HEK293 (cell line): Measurements from ENCODE around the gene MAGEB1.

ENCODE experiments used
- SALL2 ChIP-seq: fragments of 450-650 bp; formaldehyde crosslinking; IDR thresholded peaks from 2 replicates; pipeline ENCODE4 v1.5.0; 2017; ENCODE audit warnings: missing biosample characterization, mild to moderate bottlenecking, missing genetic modification characterization, borderline replicate concordance
- SCRT1 ChIP-seq: fragments of 450-650 bp; formaldehyde crosslinking; IDR thresholded peaks from 2 replicates; pipeline ENCODE4 v1.5.1; 2016; ENCODE audit warnings: missing biosample characterization, missing genetic modification characterization, borderline replicate concordance
- SP2 ChIP-seq: fragments of 450-650 bp; formaldehyde crosslinking; IDR thresholded peaks from 2 replicates; pipeline ENCODE4 v1.5.1; 2016; ENCODE audit warnings: missing biosample characterization, missing genetic modification characterization
- ZBTB21 ChIP-seq: fragments of 450-650 bp; formaldehyde crosslinking; IDR thresholded peaks from 2 replicates; pipeline ENCODE4 v1.5.1; 2017; ENCODE audit warnings: missing biosample characterization, missing genetic modification characterization
- ZBTB8A ChIP-seq: fragments of 450-650 bp; formaldehyde crosslinking; IDR thresholded peaks from 2 replicates; pipeline ENCODE4 v1.5.1; 2016; ENCODE audit warnings: missing biosample characterization, missing genetic modification characterization
- ZNF146 ChIP-seq: fragments of 450-650 bp; formaldehyde crosslinking; IDR thresholded peaks from 2 replicates; pipeline ENCODE4 v1.5.1; 2016; ENCODE audit warnings: missing biosample characterization, missing genetic modification characterization
- ZNF155 ChIP-seq: fragments of 450-650 bp; formaldehyde crosslinking; IDR thresholded peaks from 2 replicates; pipeline ENCODE4 v1.5.1; 2016; ENCODE audit warnings: missing biosample characterization, missing genetic modification characterization
- ZNF391 ChIP-seq: fragments of 450-650 bp; formaldehyde crosslinking; IDR thresholded peaks from 2 replicates; pipeline ENCODE4 v1.5.1; 2016; ENCODE audit warnings: low read depth, missing biosample characterization, missing genetic modification characterization, borderline replicate concordance
- ZNF670 ChIP-seq: fragments of 450-650 bp; formaldehyde crosslinking; IDR thresholded peaks from 2 replicates; pipeline ENCODE4 v1.5.1; 2016; ENCODE audit warnings: missing biosample characterization, missing genetic modification characterization, low read depth
- TF ChIP-seq, protein P1 (sequence below): fragments of 450-650 bp; formaldehyde crosslinking; IDR thresholded peaks from 2 replicates; pipeline ENCODE4 v1.5.1; 2016; ENCODE audit warnings: missing biosample characterization, missing genetic modification characterization
- TF ChIP-seq, protein P2 (sequence below): fragments of 450-650 bp; formaldehyde crosslinking; IDR thresholded peaks from 2 replicates; pipeline ENCODE4 v1.5.1; 2016; ENCODE audit warnings: missing biosample characterization, missing genetic modification characterization
- TF ChIP-seq, protein P3 (sequence below): fragments of 450-650 bp; formaldehyde crosslinking; IDR thresholded peaks from 2 replicates; pipeline ENCODE4 v1.5.1; 2016; ENCODE audit warnings: missing biosample characterization, missing genetic modification characterization

DNA sequence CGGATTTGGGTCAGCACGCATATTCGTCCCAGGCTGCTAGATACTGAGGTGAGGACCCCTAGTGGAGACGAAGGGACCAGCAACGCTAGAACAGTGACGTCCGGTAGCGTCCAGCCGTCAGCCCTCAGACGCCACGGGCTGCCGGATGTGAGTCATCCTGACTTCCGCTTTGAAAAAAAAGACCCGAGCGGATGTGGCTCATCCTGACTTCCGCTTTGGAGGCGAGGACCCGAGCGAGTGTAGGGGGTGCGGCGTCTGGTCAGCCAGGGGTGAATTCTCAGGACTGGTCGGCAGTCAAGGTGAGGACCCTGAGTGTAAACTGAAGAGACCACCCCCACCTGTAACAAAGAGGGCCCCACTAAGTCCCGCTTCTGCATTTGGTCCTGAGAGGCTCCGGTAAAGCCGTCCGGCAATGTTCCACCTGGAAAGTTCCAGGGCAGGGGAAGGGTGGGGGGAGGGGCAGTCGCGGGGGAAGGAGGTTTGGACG, 31.5 kb upstream of the MAGEB1 start, which contains the start of gene MAGEB2:
- TF ChIP-seq, protein P1, sequence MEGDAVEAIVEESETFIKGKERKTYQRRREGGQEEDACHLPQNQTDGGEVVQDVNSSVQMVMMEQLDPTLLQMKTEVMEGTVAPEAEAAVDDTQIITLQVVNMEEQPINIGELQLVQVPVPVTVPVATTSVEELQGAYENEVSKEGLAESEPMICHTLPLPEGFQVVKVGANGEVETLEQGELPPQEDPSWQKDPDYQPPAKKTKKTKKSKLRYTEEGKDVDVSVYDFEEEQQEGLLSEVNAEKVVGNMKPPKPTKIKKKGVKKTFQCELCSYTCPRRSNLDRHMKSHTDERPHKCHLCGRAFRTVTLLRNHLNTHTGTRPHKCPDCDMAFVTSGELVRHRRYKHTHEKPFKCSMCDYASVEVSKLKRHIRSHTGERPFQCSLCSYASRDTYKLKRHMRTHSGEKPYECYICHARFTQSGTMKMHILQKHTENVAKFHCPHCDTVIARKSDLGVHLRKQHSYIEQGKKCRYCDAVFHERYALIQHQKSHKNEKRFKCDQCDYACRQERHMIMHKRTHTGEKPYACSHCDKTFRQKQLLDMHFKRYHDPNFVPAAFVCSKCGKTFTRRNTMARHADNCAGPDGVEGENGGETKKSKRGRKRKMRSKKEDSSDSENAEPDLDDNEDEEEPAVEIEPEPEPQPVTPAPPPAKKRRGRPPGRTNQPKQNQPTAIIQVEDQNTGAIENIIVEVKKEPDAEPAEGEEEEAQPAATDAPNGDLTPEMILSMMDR (tag by site-specific recombination): no peak
- TF ChIP-seq, protein P2, sequence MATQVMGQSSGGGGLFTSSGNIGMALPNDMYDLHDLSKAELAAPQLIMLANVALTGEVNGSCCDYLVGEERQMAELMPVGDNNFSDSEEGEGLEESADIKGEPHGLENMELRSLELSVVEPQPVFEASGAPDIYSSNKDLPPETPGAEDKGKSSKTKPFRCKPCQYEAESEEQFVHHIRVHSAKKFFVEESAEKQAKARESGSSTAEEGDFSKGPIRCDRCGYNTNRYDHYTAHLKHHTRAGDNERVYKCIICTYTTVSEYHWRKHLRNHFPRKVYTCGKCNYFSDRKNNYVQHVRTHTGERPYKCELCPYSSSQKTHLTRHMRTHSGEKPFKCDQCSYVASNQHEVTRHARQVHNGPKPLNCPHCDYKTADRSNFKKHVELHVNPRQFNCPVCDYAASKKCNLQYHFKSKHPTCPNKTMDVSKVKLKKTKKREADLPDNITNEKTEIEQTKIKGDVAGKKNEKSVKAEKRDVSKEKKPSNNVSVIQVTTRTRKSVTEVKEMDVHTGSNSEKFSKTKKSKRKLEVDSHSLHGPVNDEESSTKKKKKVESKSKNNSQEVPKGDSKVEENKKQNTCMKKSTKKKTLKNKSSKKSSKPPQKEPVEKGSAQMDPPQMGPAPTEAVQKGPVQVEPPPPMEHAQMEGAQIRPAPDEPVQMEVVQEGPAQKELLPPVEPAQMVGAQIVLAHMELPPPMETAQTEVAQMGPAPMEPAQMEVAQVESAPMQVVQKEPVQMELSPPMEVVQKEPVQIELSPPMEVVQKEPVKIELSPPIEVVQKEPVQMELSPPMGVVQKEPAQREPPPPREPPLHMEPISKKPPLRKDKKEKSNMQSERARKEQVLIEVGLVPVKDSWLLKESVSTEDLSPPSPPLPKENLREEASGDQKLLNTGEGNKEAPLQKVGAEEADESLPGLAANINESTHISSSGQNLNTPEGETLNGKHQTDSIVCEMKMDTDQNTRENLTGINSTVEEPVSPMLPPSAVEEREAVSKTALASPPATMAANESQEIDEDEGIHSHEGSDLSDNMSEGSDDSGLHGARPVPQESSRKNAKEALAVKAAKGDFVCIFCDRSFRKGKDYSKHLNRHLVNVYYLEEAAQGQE (tag by site-specific recombination): no peak
- TF ChIP-seq ZNF391 (tag by site-specific recombination) (no peak), ZBTB21 (tag by site-specific recombination) (no peak), ZNF670 (tag by site-specific recombination) (no peak), SALL2 (tag by site-specific recombination) (no peak), ZNF155 (tag by site-specific recombination) (no peak), SCRT1 (tag by site-specific recombination) (no peak), ZBTB8A (tag by site-specific recombination) (no peak), ZNF146 (tag by site-specific recombination) (no peak), SP2 (tag by site-specific recombination) (no peak)
- TF ChIP-seq, protein P3, sequence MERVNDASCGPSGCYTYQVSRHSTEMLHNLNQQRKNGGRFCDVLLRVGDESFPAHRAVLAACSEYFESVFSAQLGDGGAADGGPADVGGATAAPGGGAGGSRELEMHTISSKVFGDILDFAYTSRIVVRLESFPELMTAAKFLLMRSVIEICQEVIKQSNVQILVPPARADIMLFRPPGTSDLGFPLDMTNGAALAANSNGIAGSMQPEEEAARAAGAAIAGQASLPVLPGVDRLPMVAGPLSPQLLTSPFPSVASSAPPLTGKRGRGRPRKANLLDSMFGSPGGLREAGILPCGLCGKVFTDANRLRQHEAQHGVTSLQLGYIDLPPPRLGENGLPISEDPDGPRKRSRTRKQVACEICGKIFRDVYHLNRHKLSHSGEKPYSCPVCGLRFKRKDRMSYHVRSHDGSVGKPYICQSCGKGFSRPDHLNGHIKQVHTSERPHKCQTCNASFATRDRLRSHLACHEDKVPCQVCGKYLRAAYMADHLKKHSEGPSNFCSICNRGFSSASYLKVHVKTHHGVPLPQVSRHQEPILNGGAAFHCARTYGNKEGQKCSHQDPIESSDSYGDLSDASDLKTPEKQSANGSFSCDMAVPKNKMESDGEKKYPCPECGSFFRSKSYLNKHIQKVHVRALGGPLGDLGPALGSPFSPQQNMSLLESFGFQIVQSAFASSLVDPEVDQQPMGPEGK: no peak
